HFFc6 (cell line): Measurements from ENCODE around the gene ZSCAN10. TPM values are rescaled to one million over a fixed set of nuclear protein-coding genes. Genes with fewer than 3 reads are reported as not detected.

Experiments used
- DNase-seq: peaks from one replicate; pipeline ENCODE4 v3.0.0-alpha.2; 2018
- H3K27ac Mint-ChIP-seq: 2 replicates; pipeline ENCODE4 v1.8.0; 2020; ENCODE audit warnings: mild to moderate bottlenecking, mixed read lengths
- H3K27me3 Mint-ChIP-seq: 2 replicates; pipeline ENCODE4 v1.8.0; 2021; ENCODE audit warnings: mild to moderate bottlenecking, moderate library complexity, mixed read lengths; ENCODE audit not compliant: insufficient read depth
- H3K36me3 Mint-ChIP-seq: 2 replicates; pipeline ENCODE4 v1.8.0; 2021; ENCODE audit warnings: low read depth, mixed read lengths
- H3K4me1 Mint-ChIP-seq: 2 replicates; pipeline ENCODE4 v1.8.0; 2020; ENCODE audit warnings: low read depth, mixed read lengths
- H3K4me3 Mint-ChIP-seq: 2 replicates; pipeline ENCODE4 v1.8.0; 2020; ENCODE audit warnings: mild to moderate bottlenecking, moderate library complexity, mixed read lengths
- H3K9me3 Mint-ChIP-seq: 2 replicates; pipeline ENCODE4 v1.8.0; 2020; ENCODE audit warnings: mild to moderate bottlenecking, mixed read lengths
- CTCF ChIP-seq: fragments of 200-600 bp; sonication (generic); IDR thresholded peaks from 2 replicates; pipeline ENCODE4 v1.5.0; 2021; ENCODE audit warnings: antibody characterized with exemption, mild to moderate bottlenecking
- total RNA-seq, 6 experiments: library from RNA; stranded (reverse); fragmentation: NEBNext Ultra II Directional; extraction: Animal tissue kit (Norgen Biotek cat#: 25700); gene quantifications; 2 replicates in 1 of 6; 3 replicates in 5 of 6; pipeline ENCODE4 v1.2.3, GENCODE V29; 2021

ZSCAN10 gene
- total RNA-seq, 6 experiments from 2014 or later: not detected

GRCh38 chr16:3051494-3051893, 47.6 kb downstream of the ZSCAN10 start:
- Mint-ChIP-seq H3K4me1 (no peaks in the 10 kb centered on the region), H3K27me3 (peaks cover 24% of the 10 kb centered on the region), H3K36me3 (no peaks in the 10 kb centered on the region), H3K27ac (no peak overlapping the region), H3K4me3 (no peak overlapping the region), H3K9me3 (no peaks in the 10 kb centered on the region)
- TF ChIP-seq CTCF: no peak
- no peak for DNase-seq

GRCh38 chr16:3051009-3051408, 48.1 kb downstream of the ZSCAN10 start:
- Mint-ChIP-seq H3K27me3 (peaks cover 24% of the 10 kb centered on the region), H3K36me3 (no peaks in the 10 kb centered on the region), H3K4me1 (no peaks in the 10 kb centered on the region), H3K27ac (no peak overlapping the region), H3K4me3 (no peak overlapping the region), H3K9me3 (no peaks in the 10 kb centered on the region)
- TF ChIP-seq CTCF: no peak
- DNase-seq: no peak

GRCh38 chr16:3050487-3050886, 48.6 kb downstream of the ZSCAN10 start:
- H3K27me3 Mint-ChIP-seq: peaks cover 25% of the 10 kb centered on the region
- H3K4me3 Mint-ChIP-seq: no peak overlapping the region
- DNase-seq: no peak
- no peak for TF ChIP-seq CTCF
- no peaks in the 10 kb centered on the region for H3K36me3 Mint-ChIP-seq
- no peaks in the 10 kb centered on the region for H3K9me3 Mint-ChIP-seq
- no peaks in the 10 kb centered on the region for H3K4me1 Mint-ChIP-seq
- H3K27ac Mint-ChIP-seq: no peak overlapping the region

- Mint-ChIP-seq H3K27me3 (peaks cover 29% of the 10 kb centered on the region), H3K4me3 (no peak overlapping the region), H3K9me3 (no peaks in the 10 kb centered on the region), H3K4me1 (no peaks in the 10 kb centered on the region), H3K36me3 (no peaks in the 10 kb centered on the region), H3K27ac (no peak overlapping the region)
- DNase-seq: no peak
- no peak for TF ChIP-seq CTCF
These were observed 49.1 kb downstream of the ZSCAN10 start for GRCh38 chr16:3049921-3050481.

GRCh38 chr16:3047387-3047720, 51.7 kb downstream of the ZSCAN10 start:
- no peak for DNase-seq
- Mint-ChIP-seq H3K4me3 (no peak overlapping the region), H3K9me3 (no peaks in the 10 kb centered on the region), H3K27ac (no peak overlapping the region), H3K36me3 (no peaks in the 10 kb centered on the region), H3K4me1 (no peaks in the 10 kb centered on the region), H3K27me3 (peaks cover 45% of the 10 kb centered on the region)
- no peak for TF ChIP-seq CTCF
